ENCODE measurements around the gene UQCRC1. TPM values are rescaled to one million over a fixed set of nuclear protein-coding genes. Genes with fewer than 3 reads are reported as not detected.

Gene UQCRC1
- total RNA-seq, 6 donors from 2014 or later: 119 to 239 (median 154) TPM

GRCh38 chr3:48596676-48597407, 12.6 kb downstream of the UQCRC1 start:
- Histone ChIP-seq H3K9me3 (no peaks in the 10 kb centered on the region), H3K27ac (peak overlapping the region; percentile 58 to 80 (median 64)), H3K4me1 (peaks cover 7 to 20% (median 14%) of the 10 kb centered on the region in 4 donors), H3K27me3 (peaks cover 0 to 4% (median 0%) of the 10 kb centered on the region in 4 donors), H3K36me3 (peaks cover 12 to 43% (median 38%) of the 10 kb centered on the region in 4 donors), H3K4me3 (no peak overlapping the region)
- ATAC-seq (ENCODE audit: low FRiP score in 2 of 2) (no peak), DNase-seq (peak in 1 of 2 donors; percentile 30)
- TF ChIP-seq POLR2A (IDR thresholded peaks at IDR 0.05): no peak
- TF ChIP-seq EP300 (IDR thresholded peaks at IDR 0.05): no peak
- no peak for TF ChIP-seq POLR2AphosphoS5 (IDR thresholded peaks at IDR 0.05)
- no peak for TF ChIP-seq CTCF (IDR thresholded peaks at IDR 0.05)
- WGBS, 2 donors: 70 to 78% methylated on average over 8 of the region's 8 CpGs

GRCh38 chr3:48596157-48596556, 13.3 kb downstream of the UQCRC1 start:
- H3K4me3 ChIP-seq: no peak overlapping the region
- DNase-seq: no peak

GRCh38 chr3:48595526-48596121, 13.8 kb downstream of the UQCRC1 start:
- Histone ChIP-seq H3K4me1 (peaks cover 7 to 20% (median 14%) of the 10 kb centered on the region in 4 donors), H3K9me3 (no peaks in the 10 kb centered on the region), H3K4me3 (no peak overlapping the region), H3K27me3 (peaks cover 0 to 4% (median 0%) of the 10 kb centered on the region in 4 donors), H3K27ac (no peak overlapping the region), H3K36me3 (peaks cover 3 to 31% (median 26%) of the 10 kb centered on the region in 4 donors)
- WGBS, 2 donors: 32 to 45% methylated on average over 5 to 8 of the region's 10 CpGs
- peak in 1 of 2 donors; percentile 69 for ATAC-seq (ENCODE audit: low FRiP score in 2 of 2)
- TF ChIP-seq CTCF (IDR thresholded peaks at IDR 0.05) (no peak), POLR2AphosphoS5 (IDR thresholded peaks at IDR 0.05) (no peak), POLR2A (IDR thresholded peaks at IDR 0.05) (no peak), EP300 (IDR thresholded peaks at IDR 0.05) (no peak)
- DNase-seq: peak in 1 of 2 donors; percentile 77

More at GRCh38 chr3:48596157-48596556, 13.3 kb downstream of the UQCRC1 start:
- H3K27me3 ChIP-seq: peaks cover 0 to 4% (median 0%) of the 10 kb centered on the region in 4 donors
- peak overlapping the region in 1 of 4 donors; percentile 69 for H3K27ac ChIP-seq
- peaks cover 7 to 36% (median 31%) of the 10 kb centered on the region in 4 donors for H3K36me3 ChIP-seq
- ATAC-seq (ENCODE audit: low FRiP score in 2 of 2): no peak
- 75 to 76% methylated on average over 5 of the region's 5 CpGs for WGBS, 2 donors
- no peak for TF ChIP-seq POLR2AphosphoS5 (IDR thresholded peaks at IDR 0.05)
- TF ChIP-seq POLR2A (IDR thresholded peaks at IDR 0.05): no peak
- no peak for TF ChIP-seq EP300 (IDR thresholded peaks at IDR 0.05)
- no peak for TF ChIP-seq CTCF (IDR thresholded peaks at IDR 0.05)
- peaks cover 7 to 20% (median 14%) of the 10 kb centered on the region in 4 donors for H3K4me1 ChIP-seq
- H3K9me3 ChIP-seq: no peaks in the 10 kb centered on the region

GRCh38 chr3:48595075-48595525, 14.3 kb downstream of the UQCRC1 start, which contains the start of gene COL7A1:
TSS of gene COL7A1 (minus strand) at chr3:48595329. CDS start at chr3:48595159, 170 bp downstream.
- Histone ChIP-seq H3K27me3 (peaks cover 0 to 4% (median 0%) of the 10 kb centered on the region in 4 donors), H3K4me3 (peak within 1 kb of the TSS in 3 of 4 donors; percentile 12 to 39 (median 26)), H3K9me3 (no peaks in the 10 kb centered on the region), H3K27ac (peak within 1 kb of the TSS in 2 of 4 donors; percentile 44 to 69), H3K4me1 (peaks cover 7 to 20% (median 14%) of the 10 kb centered on the region in 4 donors), H3K36me3 (peaks cover 3 to 26% (median 21%) of the 10 kb centered on the region in 4 donors)
- TF ChIP-seq EP300 (IDR thresholded peaks at IDR 0.05): no peak
- TF ChIP-seq CTCF (IDR thresholded peaks at IDR 0.05): no peak
- no peak for TF ChIP-seq POLR2AphosphoS5 (IDR thresholded peaks at IDR 0.05)
- TF ChIP-seq POLR2A (IDR thresholded peaks at IDR 0.05): no peak
- ATAC-seq (ENCODE audit: low FRiP score in 2 of 2) (peak in 1 of 2 donors; percentile 10), DNase-seq (peak in 1 of 2 donors; percentile 82)
- WGBS, 2 donors: 7% methylated on average over 33 of the region's 35 CpGs; no CpG with 5 or more reads in 1 of the 2 donors

All from upper lobe of left lung (tissue), 6 donors.